GM18951 (cell line): ENCODE results near the gene RAVER2.

Source experiments
- POLR2A ChIP-seq: IDR thresholded peaks from 4 replicates; pipeline ENCODE4 v1.6.1; 2011; ENCODE audit warnings: mild to moderate bottlenecking; ENCODE audit not compliant: insufficient read length, insufficient read depth; ENCODE audit errors: extremely low read depth
- in situ Hi-C: fragments of 300-500 bp; cut with MboI; formaldehyde crosslinking; loops from one replicate; pipeline ENCODE4 v1.12.0; 2022; ENCODE audit warnings: low sequenced_read_pairs, mixed read lengths, inconsistent platforms; ENCODE audit not compliant: unreplicated experiment

Gene RAVER2

GRCh38 chr1:64878931-64879611, 134.2 kb downstream of the RAVER2 start:
- TF ChIP-seq POLR2A = no peak
- in situ Hi-C loops = no loop called here

GRCh38 chr1:64880449-64880848, 135.6 kb downstream of the RAVER2 start:
- no peak for TF ChIP-seq POLR2A
- in situ Hi-C loops = no loop called here

GRCh38 chr1:64881281-64881680, 136.4 kb downstream of the RAVER2 start:
- in situ Hi-C loops = no loop called here
- TF ChIP-seq POLR2A = no peak
